GM12878 (cell line): ENCODE results near the gene SHC1. TPM values are rescaled to one million over a fixed set of nuclear protein-coding genes. Genes with fewer than 3 reads are reported as not detected.

Experiments
- ATAC-seq: fragments of 200-7000 bp; cut with Tn5 transposase; 3 replicates; pipeline ENCODE4 v1.9.1; 2020; ENCODE audit warnings: mild to moderate bottlenecking, moderate library complexity
- BruUV-seq: library from RNA; stranded (reverse); fragments of 400-500 nt; replicated peaks from 2 replicates; lab custom pipeline; 2021; lab: Mats Ljungman, UMichigan
- CTCF ChIA-PET: fragments of 300-600 bp; sonication (Branson Sonifier 250); formaldehyde crosslinking; extraction: SDS; loops from one replicate; lab custom pipeline; 2021; ENCODE audit warnings: inconsistent platforms; lab: Yijun Ruan, JAX
- POLR2A ChIA-PET: fragments of 350-600 bp; formaldehyde crosslinking; extraction: SDS; loops from one replicate; lab custom pipeline; 2021; ENCODE audit warnings: inconsistent platforms; lab: Charles Lee
- RAD21 ChIA-PET: fragments of 300-600 bp; sonication (Branson Sonifier 250); formaldehyde crosslinking; loops from one replicate; lab custom pipeline; 2023; ENCODE audit warnings: antibody characterized with exemption; ENCODE audit not compliant: unreplicated experiment; lab: Charles Lee
- SMC1A ChIA-PET: fragments of 300-600 bp; sonication (Branson Sonifier 250); formaldehyde crosslinking; loops from one replicate; lab custom pipeline; 2023; ENCODE audit not compliant: unreplicated experiment, uncharacterized antibody; lab: Charles Lee
- DNase-seq: peaks from one replicate; pipeline ENCODE4 v3.0.0-alpha.2; 2011; ENCODE audit warnings: low read depth, low spot score
- FAIRE-seq: peaks from 3 replicates; lab custom pipeline; 2011; peaks lifted over from hg19 to GRCh38; lab: Jason Lieb, UNC
- H2AFZ ChIP-seq: 2 replicates; pipeline ENCODE4 v1.6.0; 2011; ENCODE audit warnings: low read depth, low read length, control low read depth; ENCODE audit not compliant: control insufficient read depth
- H3K27ac ChIP-seq: 2 replicates; pipeline ENCODE4 v1.5.1; 2011; ENCODE audit warnings: control low read depth; ENCODE audit not compliant: control insufficient read depth, insufficient read depth
- H3K27me3 ChIP-seq, 2 experiments: replicated peaks in 1 of 2; 2 replicates each; pipeline versions ENCODE4 v1.6.0 to v1.6.1; 2011; ENCODE audit warnings: low read length in 1 of 2; ENCODE audit not compliant: control insufficient read depth in 2 of 2, insufficient read depth in 2 of 2
- H3K36me3 ChIP-seq, 2 experiments: 2 replicates each; pipeline ENCODE4 v1.5.1; 2011; ENCODE audit warnings: low read length in 1 of 2; ENCODE audit not compliant: control insufficient read depth in 2 of 2, insufficient read depth in 2 of 2
- H3K4me1 ChIP-seq: 2 replicates; pipeline ENCODE4 v1.6.1; 2011; ENCODE audit warnings: mild to moderate bottlenecking, low read length, moderate library complexity, mixed read lengths; ENCODE audit not compliant: control insufficient read depth, insufficient read depth
- H3K4me2 ChIP-seq: 2 replicates; pipeline ENCODE4 v1.6.0; 2011; ENCODE audit warnings: control low read depth; ENCODE audit not compliant: control insufficient read depth, insufficient read depth
- H3K4me3 ChIP-seq: fragments of 200-600 bp; sonication (generic); 2 replicates; pipeline ENCODE4 v1.5.1; 2016
- H3K79me2 ChIP-seq: 2 replicates; pipeline ENCODE4 v1.6.0; 2011; ENCODE audit warnings: low read length; ENCODE audit not compliant: control insufficient read depth, insufficient read depth
- H3K9ac ChIP-seq: 2 replicates; pipeline ENCODE4 v1.8.0; 2011; ENCODE audit warnings: low read length, control low read depth, mixed read lengths; ENCODE audit not compliant: control insufficient read depth, insufficient read depth
- H3K9me3 ChIP-seq: replicated peaks from 3 replicates; pipeline ENCODE4 v1.5.1; 2011; ENCODE audit warnings: mild to moderate bottlenecking, low read length; ENCODE audit not compliant: control insufficient read depth, insufficient read depth
- H4K20me1 ChIP-seq: 2 replicates; pipeline ENCODE4 v1.6.0; 2011; ENCODE audit not compliant: control insufficient read depth, insufficient read depth
- BRCA1 ChIP-seq: IDR thresholded peaks from 2 replicates; pipeline ENCODE4 v1.6.1; 2011; ENCODE audit warnings: low read depth, low read length, improper control_type of control experiment
- CBFB ChIP-seq: IDR thresholded peaks from 2 replicates; pipeline ENCODE4 v1.6.1; 2016; ENCODE audit warnings: antibody characterized with exemption, low read depth
- CBX5 ChIP-seq: sonication (generic); IDR thresholded peaks from 2 replicates; pipeline ENCODE4 v1.6.1; 2016; ENCODE audit warnings: low read depth, moderate library complexity, mild to moderate bottlenecking, inconsistent platforms
- E2F8 ChIP-seq: fragments of 450-650 bp; IDR thresholded peaks from 2 replicates; pipeline ENCODE4 v1.6.1; 2018; ENCODE audit warnings: mild to moderate bottlenecking, low read depth, moderate library complexity; ENCODE audit not compliant: partially characterized antibody
- E4F1 ChIP-seq: fragments of 450-650 bp; IDR thresholded peaks from 2 replicates; pipeline ENCODE4 v1.6.1; 2018; ENCODE audit warnings: borderline replicate concordance, mild to moderate bottlenecking; ENCODE audit not compliant: partially characterized antibody
- EED ChIP-seq: sonication (generic); IDR thresholded peaks from 2 replicates; pipeline ENCODE4 v1.6.1; 2016; ENCODE audit warnings: antibody characterized with exemption, low read depth
- IKZF1 ChIP-seq: fragments of 450-650 bp; conservative IDR thresholded peaks from 2 replicates; pipeline ENCODE4 v1.6.1; 2017; ENCODE audit warnings: antibody characterized with exemption, mild to moderate bottlenecking
- IKZF2 ChIP-seq, 2 experiments: fragments of 450-650 bp; IDR thresholded peaks; 2 replicates each; pipeline ENCODE4 v1.6.1; 2017; ENCODE audit warnings: mild to moderate bottlenecking in 2 of 2, moderate library complexity in 2 of 2
- NFXL1 ChIP-seq: fragments of 450-650 bp; IDR thresholded peaks from 2 replicates; pipeline ENCODE4 v1.6.1; 2017; ENCODE audit warnings: antibody characterized with exemption, mild to moderate bottlenecking, borderline replicate concordance
- RB1 ChIP-seq: fragments of 450-650 bp; formaldehyde crosslinking; IDR thresholded peaks from 2 replicates; pipeline ENCODE4 v1.6.1; 2017; ENCODE audit warnings: mild to moderate bottlenecking, borderline replicate concordance
- RELA ChIP-seq: fragments of 450-650 bp; IDR thresholded peaks from 2 replicates; pipeline ENCODE4 v1.8.0; 2014; ENCODE audit warnings: borderline replicate concordance; ENCODE audit not compliant: partially characterized antibody
- SP1 ChIP-seq: IDR thresholded peaks from one replicate; pipeline ENCODE4 v1.6.1; 2011; ENCODE audit warnings: low read depth, low read length
- WRNIP1 ChIP-seq: IDR thresholded peaks from 2 replicates; pipeline ENCODE4 v1.6.1; 2011; ENCODE audit warnings: low read depth, low read length, improper control_type of control experiment, borderline replicate concordance
- ZBTB11 ChIP-seq: fragments of 450-650 bp; formaldehyde crosslinking; IDR thresholded peaks from 2 replicates; pipeline ENCODE4 v1.5.0; 2022; ENCODE audit warnings: mild to moderate bottlenecking, missing genetic modification characterization
- WGBS: methylation state at CpG from one replicate; pipeline ENCODE4 v1.1.6; 2016; ENCODE audit warnings: low lambda C conversion rate; ENCODE audit not compliant: insufficient replicate concordance, insufficient coverage; ENCODE audit errors: missing lambda C conversion rate; 5-methylcytosine and 5-hydroxymethylcytosine counted together
- in situ Hi-C: fragments of 300-500 bp; cut with MboI; formaldehyde crosslinking; loops from 9 replicates; pipeline ENCODE4 v1.14.3; 2018; ENCODE audit warnings: mixed read lengths
- intact Hi-C: fragments of 100-400 bp; cut with micrococcal nuclease; formaldehyde crosslinking; loops from one replicate; pipeline ENCODE4 v1.14.2; 2022; ENCODE audit not compliant: unreplicated experiment
- polyA plus RNA-seq, 11 experiments: library from polyadenylated mRNA; depleted of rRNA in 4 of 11; unstranded in 6 of 11; stranded (reverse) in 5 of 11; fragments of >200 nt; fragmentation: Nextera tagmentation in 4 of 11; fragmentation: Illumina TruSeq in 1 of 11; extraction: Ambion mirVana in 4 of 11; extraction: Trizol in 1 of 11; gene quantifications; 1 replicate in 1 of 11; 2 replicates in 10 of 11; pipeline versions ENCODE4 v1.2.1 to v1.2.3, GENCODE V29; 2011 to 2016; ENCODE audit warnings: inconsistent platforms in 2 of 11, missing spikeins in 2 of 11, low read depth in 1 of 11
- total RNA-seq, 4 experiments: library from RNA; depleted of rRNA in 3 of 4; stranded (reverse); fragments of >200 nt in 3 of 4; fragmentation: Illumina TruSeq in 1 of 4; extraction: Trizol in 1 of 4; gene quantifications; 2 replicates each; pipeline versions ENCODE4 v1.2.1 to v1.2.3, GENCODE V29; 2013 to 2021

Gene SHC1
- total and polyA plus RNA-seq, 10 of the 15 experiments (the other 5 are each of a cell fraction or from before 2014, with no cell fraction given): 2.6 to 49.3 (median 25.2) TPM

- no peak for ATAC-seq
- SMC1A ChIA-PET: no interaction called here
- DNase-seq: no peak
- Histone ChIP-seq H3K9ac (no peak overlapping the region; the same call in 1 of the 2 replicates), H3K4me2 (peak overlapping the region; percentile 69), H3K9me3 (no peaks in the 10 kb centered on the region), H3K27me3 (no peaks in the 10 kb centered on the region), H2AFZ (no peak overlapping the region), H3K36me3 (peaks cover 0 to 10% of the 10 kb centered on the region in 2 experiments; a peak in 3 of 4 replicates), H3K4me1 (peaks cover 49% of the 10 kb centered on the region), H3K27ac (peak overlapping the region; percentile 15; the same call in 1 of the 2 replicates), H4K20me1 (0 out of 2 replicates have a peak, but pooled peaks cover 3% of the 10 kb centered on the region), H3K4me3 (no peak overlapping the region), H3K79me2 (peaks cover 33% of the 10 kb centered on the region)
- POLR2A ChIA-PET: interaction anchor here (0.6 to 1.4 kb wide), 2 partner anchors 12 to 22 kb away, joined by 3 read pairs; no protein-coding TSS in a partner anchor
- in situ Hi-C loops: no loop called here
- CTCF ChIA-PET: interaction anchor here (2.1 kb wide), 1 partner anchor 11 kb away, joined by 9 read pairs; no protein-coding TSS in a partner anchor
- no peak for FAIRE-seq
- intact Hi-C loops: no loop called here
- 48% methylated on average over 9 of the region's 11 CpGs for WGBS
- RAD21 ChIA-PET: interaction anchor here (0.6 to 0.8 kb wide), 3 partner anchors 26 to 104 kb away, joined by 3 to 4 read pairs (median 3); no protein-coding TSS in a partner anchor
- BruUV-seq: no TSS peak
- TF ChIP-seq EED: peak; percentile 69
- TF ChIP-seq CBX5: no peak
- TF ChIP-seq SP1: no peak
- no peak for TF ChIP-seq E2F8
- 0 out of 2 replicates have a peak, but pooled peaks have one; percentile 27 for TF ChIP-seq CBFB
- no peak for TF ChIP-seq ZBTB11
- no peak for TF ChIP-seq RB1
- TF ChIP-seq IKZF1: peak; percentile 40; the same call in 1 of the 2 replicates
- no peak for TF ChIP-seq E4F1
- TF ChIP-seq IKZF2 (IDR thresholded peaks at IDR 0.05): 0 out of 4 replicates have a peak, but pooled peaks have one; percentile 22 to 25
- TF ChIP-seq BRCA1: no peak
- TF ChIP-seq WRNIP1: no peak
- no peak for TF ChIP-seq RELA
- no peak for TF ChIP-seq NFXL1
Measured at GRCh38 chr1:155010211-155010918, 39.8 kb upstream of the SHC1 start.
